Activated T-cell treated with anti-CD3 and anti-CD28 coated beads, Interleukin-2, amount 50 U/mL, for 24 hours (primary cell): Measurements from ENCODE around the gene MAP1LC3B.
A peak's percentile ranks its signal among the peaks of the same experiment; 100 is the strongest.
"Not testable (repeated sequence)": the region's sequence is repeated elsewhere in the genome, so short reads cannot be mapped to it uniquely, and the experiment has no call there.

Source experiments
- DNase-seq: peaks from one replicate; pipeline ENCODE4 v3.0.0-alpha.2; 2020
- H3K27ac Mint-ChIP-seq: 2 replicates; pipeline ENCODE4 v1.8.0; 2020; ENCODE audit warnings: mild to moderate bottlenecking, mixed read lengths
- H3K27me3 Mint-ChIP-seq: 2 replicates; pipeline ENCODE4 v1.8.0; 2020; ENCODE audit warnings: mixed read lengths
- H3K36me3 Mint-ChIP-seq: 2 replicates; pipeline ENCODE4 v1.8.0; 2020; ENCODE audit warnings: low read depth, mixed read lengths
- H3K4me1 Mint-ChIP-seq: 2 replicates; pipeline ENCODE4 v1.8.0; 2020; ENCODE audit warnings: low read depth, mixed read lengths
- H3K4me3 Mint-ChIP-seq: 2 replicates; pipeline ENCODE4 v1.8.0; 2020; ENCODE audit warnings: mild to moderate bottlenecking, moderate library complexity, mixed read lengths
- H3K9me3 Mint-ChIP-seq: 2 replicates; pipeline ENCODE4 v1.8.0; 2020; ENCODE audit warnings: mixed read lengths

The MAP1LC3B gene

GRCh38 chr16:87351320-87351698 is 40.8 kb upstream of the MAP1LC3B start:
- no peak for DNase-seq
- H3K27ac Mint-ChIP-seq: no peak overlapping the region
- H3K4me3 Mint-ChIP-seq: no peak overlapping the region
- H3K4me1 Mint-ChIP-seq: peaks cover 3% of the 10 kb centered on the region
- H3K27me3 Mint-ChIP-seq: no peaks in the 10 kb centered on the region
- peaks cover 70% of the 10 kb centered on the region for H3K36me3 Mint-ChIP-seq
- H3K9me3 Mint-ChIP-seq: no peaks in the 10 kb centered on the region

- no peaks in the 10 kb centered on the region for H3K27me3 Mint-ChIP-seq
- peaks cover 3% of the 10 kb centered on the region for H3K4me1 Mint-ChIP-seq
- no peak overlapping the region for H3K4me3 Mint-ChIP-seq
- no peaks in the 10 kb centered on the region for H3K9me3 Mint-ChIP-seq
- H3K27ac Mint-ChIP-seq: no peak overlapping the region
- peaks cover 69% of the 10 kb centered on the region for H3K36me3 Mint-ChIP-seq
- DNase-seq: no peak
These were observed 39.3 kb upstream of the MAP1LC3B start for GRCh38 chr16:87352818-87353217.

- Mint-ChIP-seq H3K4me3 (no peak overlapping the region), H3K27me3 (no peaks in the 10 kb centered on the region), H3K27ac (no peak overlapping the region), H3K4me1 (peaks cover 3% of the 10 kb centered on the region), H3K36me3 (peaks cover 69% of the 10 kb centered on the region), H3K9me3 (no peaks in the 10 kb centered on the region)
- no peak for DNase-seq
These were observed 38.5 kb upstream of the MAP1LC3B start for GRCh38 chr16:87353613-87354012.

GRCh38 chr16:87356491-87356853 is 35.7 kb upstream of the MAP1LC3B start:
- H3K27me3 Mint-ChIP-seq: no peaks in the 10 kb centered on the region
- no peak overlapping the region for H3K27ac Mint-ChIP-seq
- DNase-seq: no peak
- H3K36me3 Mint-ChIP-seq: peaks cover 78% of the 10 kb centered on the region
- H3K4me3 Mint-ChIP-seq: no peak overlapping the region
- peaks cover 10% of the 10 kb centered on the region for H3K4me1 Mint-ChIP-seq
- H3K9me3 Mint-ChIP-seq: no peaks in the 10 kb centered on the region

GRCh38 chr16:87358250-87358649 is 33.9 kb upstream of the MAP1LC3B start:
- H3K4me3 Mint-ChIP-seq: no peak overlapping the region
- H3K27me3 Mint-ChIP-seq: no peaks in the 10 kb centered on the region
- no peaks in the 10 kb centered on the region for H3K9me3 Mint-ChIP-seq
- peaks cover 10% of the 10 kb centered on the region for H3K4me1 Mint-ChIP-seq
- H3K27ac Mint-ChIP-seq: no peak overlapping the region
- H3K36me3 Mint-ChIP-seq: peaks cover 76% of the 10 kb centered on the region
- DNase-seq: no peak

GRCh38 chr16:87358696-87359095 is 33.4 kb upstream of the MAP1LC3B start:
- H3K36me3 Mint-ChIP-seq: peaks cover 79% of the 10 kb centered on the region
- H3K4me3 Mint-ChIP-seq: no peak overlapping the region
- H3K27me3 Mint-ChIP-seq: no peaks in the 10 kb centered on the region
- no peak overlapping the region for H3K27ac Mint-ChIP-seq
- H3K4me1 Mint-ChIP-seq: peaks cover 14% of the 10 kb centered on the region
- H3K9me3 Mint-ChIP-seq: no peaks in the 10 kb centered on the region
- no peak for DNase-seq

GRCh38 chr16:87359121-87359520 is 33.0 kb upstream of the MAP1LC3B start:
- Mint-ChIP-seq H3K27ac (peak overlapping the region; percentile 41), H3K4me1 (peaks cover 16% of the 10 kb centered on the region), H3K27me3 (no peaks in the 10 kb centered on the region), H3K9me3 (no peaks in the 10 kb centered on the region), H3K4me3 (no peak overlapping the region), H3K36me3 (peaks cover 83% of the 10 kb centered on the region)
- DNase-seq: no peak

GRCh38 chr16:87360862-87361610 is 31.1 kb upstream of the MAP1LC3B start:
- Mint-ChIP-seq H3K36me3 (peaks cover 86% of the 10 kb centered on the region), H3K4me3 (no peak overlapping the region), H3K4me1 (peaks cover 32% of the 10 kb centered on the region), H3K9me3 (no peaks in the 10 kb centered on the region), H3K27me3 (no peaks in the 10 kb centered on the region), H3K27ac (peak overlapping the region; percentile 37)
- DNase-seq: no peak

- Mint-ChIP-seq H3K27ac (no peak overlapping the region), H3K9me3 (no peaks in the 10 kb centered on the region), H3K27me3 (no peaks in the 10 kb centered on the region), H3K4me3 (no peak overlapping the region), H3K36me3 (peaks cover 85% of the 10 kb centered on the region), H3K4me1 (peaks cover 37% of the 10 kb centered on the region)
- no peak for DNase-seq
These were observed 30.1 kb upstream of the MAP1LC3B start for GRCh38 chr16:87361916-87362619.

- Mint-ChIP-seq H3K4me1 (peaks cover 46% of the 10 kb centered on the region), H3K36me3 (peaks cover 87% of the 10 kb centered on the region)
- H3K4me3 Mint-ChIP-seq, DNase-seq, H3K9me3 Mint-ChIP-seq, H3K27me3 Mint-ChIP-seq, H3K27ac Mint-ChIP-seq: not testable (repeated sequence)
These were observed 29.1 kb upstream of the MAP1LC3B start for GRCh38 chr16:87362828-87363559.

- no peak for DNase-seq
- no peaks in the 10 kb centered on the region for H3K9me3 Mint-ChIP-seq
- H3K27ac Mint-ChIP-seq: peak overlapping the region; percentile 72
- peaks cover 80% of the 10 kb centered on the region for H3K36me3 Mint-ChIP-seq
- H3K4me3 Mint-ChIP-seq: no peak overlapping the region
- peaks cover 55% of the 10 kb centered on the region for H3K4me1 Mint-ChIP-seq
- no peaks in the 10 kb centered on the region for H3K27me3 Mint-ChIP-seq
These were observed 28.2 kb upstream of the MAP1LC3B start for GRCh38 chr16:87363771-87364455.

GRCh38 chr16:87365021-87365713 is 27.0 kb upstream of the MAP1LC3B start:
- peaks cover 62% of the 10 kb centered on the region for H3K4me1 Mint-ChIP-seq
- H3K4me3 Mint-ChIP-seq: no peak overlapping the region
- no peak for DNase-seq
- no peaks in the 10 kb centered on the region for H3K9me3 Mint-ChIP-seq
- no peaks in the 10 kb centered on the region for H3K27me3 Mint-ChIP-seq
- H3K27ac Mint-ChIP-seq: peak overlapping the region; percentile 55
- H3K36me3 Mint-ChIP-seq: peaks cover 71% of the 10 kb centered on the region

GRCh38 chr16:87366288-87366687 is 25.8 kb upstream of the MAP1LC3B start:
- H3K4me3 Mint-ChIP-seq: no peak overlapping the region
- no peak for DNase-seq
- no peaks in the 10 kb centered on the region for H3K27me3 Mint-ChIP-seq
- H3K36me3 Mint-ChIP-seq: peaks cover 62% of the 10 kb centered on the region
- peaks cover 61% of the 10 kb centered on the region for H3K4me1 Mint-ChIP-seq
- H3K27ac Mint-ChIP-seq: peak overlapping the region; percentile 34
- no peaks in the 10 kb centered on the region for H3K9me3 Mint-ChIP-seq

- DNase-seq: no peak
- Mint-ChIP-seq H3K4me3 (no peak overlapping the region), H3K36me3 (peaks cover 60% of the 10 kb centered on the region), H3K9me3 (no peaks in the 10 kb centered on the region), H3K27me3 (no peaks in the 10 kb centered on the region), H3K4me1 (peaks cover 66% of the 10 kb centered on the region), H3K27ac (no peak overlapping the region)
These were observed 25.2 kb upstream of the MAP1LC3B start for GRCh38 chr16:87366930-87367329.
